ENCODE data around the gene CLCNKA. TPM values are rescaled to one million over a fixed set of nuclear protein-coding genes. Genes with fewer than 3 reads are reported as not detected.
"Not testable (repeated sequence)": the region's sequence is repeated elsewhere in the genome, so short reads cannot be mapped to it uniquely, and the experiment has no call there.

CLCNKA gene
- total RNA-seq, 5 donors from 2014 or later (not counting 1 experiment from before 2014, with no cell fraction given): not detected

GRCh38 chr1:16042096-16042495 lies 20.3 kb downstream of the CLCNKA start:
- Mint-ChIP-seq H3K36me3 (no peaks in the 10 kb centered on the region), H3K27me3 (peaks cover 2 to 3% of the 10 kb centered on the region in 2 donors), H3K4me3 (no peak overlapping the region), H3K9me3 (no peaks in the 10 kb centered on the region), H3K27ac (no peak overlapping the region), H3K4me1 (no peaks in the 10 kb centered on the region)
- ATAC-seq (replicated peaks in 1 of 4) (no peak), DNase-seq (no peak)
- no peak overlapping the region for H3K27ac ChIP-seq (ENCODE audit: low read length)
- POLR2A ChIA-PET: no interaction called here
- WGBS (ENCODE audit: insufficient coverage): 78% methylated on average over 5 of the region's 9 CpGs
- H3K27me3 ChIP-seq (replicated peaks in 1 of 2; ENCODE audit: control insufficient read depth in 2 of 2, extremely low read depth in 1 of 2, insufficient read depth in 2 of 2, low read length in 1 of 2): peaks cover 0 to 10% of the 10 kb centered on the region in 2 experiments
- no peaks in the 10 kb centered on the region for H3K36me3 ChIP-seq (ENCODE audit: control insufficient read depth in 2 of 2, extremely low read depth in 1 of 2, insufficient read depth in 1 of 2, low read length in 1 of 2)
- no peaks in the 10 kb centered on the region for H3K9me3 ChIP-seq
- no peaks in the 10 kb centered on the region for H3K4me1 ChIP-seq (ENCODE audit: control insufficient read depth in 1 of 2, extremely low read depth in 1 of 2, insufficient read depth in 2 of 2, low read length in 2 of 2)
- no peak overlapping the region for H3K4me3 ChIP-seq (ENCODE audit: control insufficient read depth in 1 of 2, extremely low read depth in 1 of 2, low read length in 1 of 2)
- CTCF ChIA-PET: interaction anchor here in 1 of 2 donors (0.6 kb wide), 1 partner anchor 35 kb away, joined by 3 read pairs; no protein-coding TSS in a partner anchor

DNA sequence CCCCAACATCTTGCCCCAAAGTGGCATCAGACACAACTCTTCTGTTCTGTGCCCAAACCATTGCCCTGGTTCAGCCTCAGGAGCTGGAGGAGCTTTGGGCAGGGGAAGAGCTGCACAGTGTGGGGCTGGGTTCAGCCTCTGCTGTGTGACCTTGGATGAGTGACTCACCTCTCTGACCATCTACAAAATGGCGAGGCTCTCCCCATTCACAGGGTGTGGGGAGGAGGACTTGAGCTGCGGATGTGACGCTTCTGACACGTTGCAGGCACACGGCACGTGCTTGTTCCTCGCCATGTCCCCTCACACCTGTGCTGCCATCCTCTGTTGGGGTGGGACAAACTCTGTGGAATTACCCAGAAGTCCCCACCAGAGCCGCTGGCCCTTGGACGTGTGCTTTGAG lies 20.8 kb downstream of the CLCNKA start:
- H3K9me3 Mint-ChIP-seq; H3K27me3 Mint-ChIP-seq; H3K4me3 Mint-ChIP-seq; H3K27ac Mint-ChIP-seq; ATAC-seq (replicated peaks in 1 of 4); CTCF ChIA-PET; POLR2A ChIA-PET; H3K9me3 ChIP-seq; H3K4me1 Mint-ChIP-seq; H3K4me1 ChIP-seq (ENCODE audit: control insufficient read depth in 1 of 2, extremely low read depth in 1 of 2, insufficient read depth in 2 of 2, low read length in 2 of 2); DNase-seq; H3K27ac ChIP-seq (ENCODE audit: low read length); H3K4me3 ChIP-seq (ENCODE audit: control insufficient read depth in 1 of 2, extremely low read depth in 1 of 2, low read length in 1 of 2); H3K36me3 Mint-ChIP-seq; H3K36me3 ChIP-seq (ENCODE audit: control insufficient read depth in 2 of 2, extremely low read depth in 1 of 2, insufficient read depth in 1 of 2, low read length in 1 of 2): not testable (repeated sequence)
- H3K27me3 ChIP-seq (replicated peaks in 1 of 2; ENCODE audit: control insufficient read depth in 2 of 2, extremely low read depth in 1 of 2, insufficient read depth in 2 of 2, low read length in 1 of 2): peaks cover 0 to 14% of the 10 kb centered on the region in 2 experiments
- no CpG with 5 or more reads among the region's 9 CpGs for WGBS (ENCODE audit: insufficient coverage)

GRCh38 chr1:16043521-16043920 lies 21.7 kb downstream of the CLCNKA start, which contains the start of gene CLCNKB:
CLCNKB (plus strand) TSS chr1:16043782; CDS start chr1:16044493, 711 bp downstream.
- ATAC-seq (replicated peaks in 1 of 4) (no peak), DNase-seq (no peak)
- WGBS (ENCODE audit: insufficient coverage): 72% methylated on average over 5 of the region's 7 CpGs
- ChIA-PET CTCF (interaction anchor here in 1 of 2 donors (0.6 kb wide), 1 partner anchor 228 kb away, joined by 6 read pairs; no protein-coding TSS in a partner anchor), POLR2A (no interaction called here)
- H3K4me1 ChIP-seq (ENCODE audit: control insufficient read depth in 1 of 2, extremely low read depth in 1 of 2, insufficient read depth in 2 of 2, low read length in 2 of 2): peaks cover under 1 to 2% of the 10 kb centered on the region in 2 experiments
- Mint-ChIP-seq H3K4me3 (no peak within 1 kb of the TSS), H3K27me3 (peaks cover 2 to 6% of the 10 kb centered on the region in 2 donors), H3K4me1 (peaks cover 0 to 2% (median 0%) of the 10 kb centered on the region in 3 donors), H3K9me3 (no peaks in the 10 kb centered on the region), H3K36me3 (no peaks in the 10 kb centered on the region), H3K27ac (no peak within 1 kb of the TSS)
- no peak within 1 kb of the TSS for H3K4me3 ChIP-seq (ENCODE audit: control insufficient read depth in 1 of 2, extremely low read depth in 1 of 2, low read length in 1 of 2)
- H3K9me3 ChIP-seq: no peaks in the 10 kb centered on the region
- H3K36me3 ChIP-seq (ENCODE audit: control insufficient read depth in 2 of 2, extremely low read depth in 1 of 2, insufficient read depth in 1 of 2, low read length in 1 of 2): no peaks in the 10 kb centered on the region
- peaks cover 0 to 22% of the 10 kb centered on the region in 2 experiments for H3K27me3 ChIP-seq (replicated peaks in 1 of 2; ENCODE audit: control insufficient read depth in 2 of 2, extremely low read depth in 1 of 2, insufficient read depth in 2 of 2, low read length in 1 of 2)
- H3K27ac ChIP-seq (ENCODE audit: low read length): no peak within 1 kb of the TSS

GRCh38 chr1:16043950-16044349 lies 22.1 kb downstream of the CLCNKA start:
- no peak overlapping the region for H3K27ac Mint-ChIP-seq
- peaks cover 0 to 2% (median 0%) of the 10 kb centered on the region in 3 donors for H3K4me1 Mint-ChIP-seq
- ATAC-seq (replicated peaks in 1 of 4) (no peak), DNase-seq (no peak)
- H3K36me3 Mint-ChIP-seq: no peaks in the 10 kb centered on the region
- H3K27ac ChIP-seq (ENCODE audit: low read length): no peak overlapping the region
- POLR2A ChIA-PET: no interaction called here
- no peaks in the 10 kb centered on the region for H3K9me3 ChIP-seq
- H3K4me3 ChIP-seq (ENCODE audit: control insufficient read depth in 1 of 2, extremely low read depth in 1 of 2, low read length in 1 of 2): no peak overlapping the region
- no peaks in the 10 kb centered on the region for H3K36me3 ChIP-seq (ENCODE audit: control insufficient read depth in 2 of 2, extremely low read depth in 1 of 2, insufficient read depth in 1 of 2, low read length in 1 of 2)
- H3K4me1 ChIP-seq (ENCODE audit: control insufficient read depth in 1 of 2, extremely low read depth in 1 of 2, insufficient read depth in 2 of 2, low read length in 2 of 2): peaks cover 2 to 6% of the 10 kb centered on the region in 2 experiments
- 70% methylated on average over 3 of the region's 5 CpGs for WGBS (ENCODE audit: insufficient coverage)
- CTCF ChIA-PET: interaction anchor here in 1 of 2 donors (0.6 kb wide), 1 partner anchor 229 kb away, joined by 6 read pairs; no protein-coding TSS in a partner anchor
- H3K9me3 Mint-ChIP-seq: no peaks in the 10 kb centered on the region
- H3K27me3 Mint-ChIP-seq: peaks cover 2 to 6% of the 10 kb centered on the region in 2 donors
- H3K4me3 Mint-ChIP-seq: no peak overlapping the region
- H3K27me3 ChIP-seq (replicated peaks in 1 of 2; ENCODE audit: control insufficient read depth in 2 of 2, extremely low read depth in 1 of 2, insufficient read depth in 2 of 2, low read length in 1 of 2): peaks cover 0 to 26% of the 10 kb centered on the region in 2 experiments

GRCh38 chr1:16046842-16047241 lies 25.0 kb downstream of the CLCNKA start:
- peaks cover 0 to 5% (median 2%) of the 10 kb centered on the region in 3 donors for H3K4me1 Mint-ChIP-seq
- Histone ChIP-seq H3K4me3 (ENCODE audit: control insufficient read depth in 1 of 2, extremely low read depth in 1 of 2, low read length in 1 of 2) (no peak overlapping the region), H3K27ac (ENCODE audit: low read length) (no peak overlapping the region), H3K27me3 (replicated peaks in 1 of 2; ENCODE audit: control insufficient read depth in 2 of 2, extremely low read depth in 1 of 2, insufficient read depth in 2 of 2, low read length in 1 of 2) (peaks cover 0 to 49% of the 10 kb centered on the region in 2 experiments), H3K4me1 (ENCODE audit: control insufficient read depth in 1 of 2, extremely low read depth in 1 of 2, insufficient read depth in 2 of 2, low read length in 2 of 2) (peaks cover 2 to 9% of the 10 kb centered on the region in 2 experiments), H3K36me3 (ENCODE audit: control insufficient read depth in 2 of 2, extremely low read depth in 1 of 2, insufficient read depth in 1 of 2, low read length in 1 of 2) (no peaks in the 10 kb centered on the region), H3K9me3 (no peaks in the 10 kb centered on the region)
- peak overlapping the region in 1 of 3 donors; percentile 67 for H3K4me3 Mint-ChIP-seq
- POLR2A ChIA-PET: no interaction called here
- no peak overlapping the region for H3K27ac Mint-ChIP-seq
- H3K9me3 Mint-ChIP-seq: no peaks in the 10 kb centered on the region
- DNase-seq: no peak
- H3K27me3 Mint-ChIP-seq: peaks cover 6 to 14% of the 10 kb centered on the region in 2 donors
- CTCF ChIA-PET: no interaction called here
- 75% methylated on average over 7 of the region's 7 CpGs for WGBS (ENCODE audit: insufficient coverage)
- H3K36me3 Mint-ChIP-seq: no peaks in the 10 kb centered on the region
- no peak for ATAC-seq (replicated peaks in 1 of 4)

- Mint-ChIP-seq H3K27ac (no peak overlapping the region), H3K4me3 (peak overlapping the region in 1 of 3 donors; percentile 67), H3K36me3 (no peaks in the 10 kb centered on the region), H3K9me3 (no peaks in the 10 kb centered on the region), H3K27me3 (peaks cover 6 to 14% of the 10 kb centered on the region in 2 donors), H3K4me1 (peaks cover 0 to 5% (median 2%) of the 10 kb centered on the region in 3 donors)
- 84% methylated on average over 8 of the region's 19 CpGs for WGBS (ENCODE audit: insufficient coverage)
- DNase-seq (no peak), ATAC-seq (replicated peaks in 1 of 4) (peak in 1 of 4 experiments; percentile 12)
- no peaks in the 10 kb centered on the region for H3K9me3 ChIP-seq
- POLR2A ChIA-PET: no interaction called here
- no peak overlapping the region for H3K27ac ChIP-seq (ENCODE audit: low read length)
- CTCF ChIA-PET: interaction anchor here (0.5 to 0.6 kb wide), 3 partner anchors 90 to 904 kb away, joined by 3 to 9 read pairs (median 4); no protein-coding TSS in a partner anchor
- no peak overlapping the region for H3K4me3 ChIP-seq (ENCODE audit: control insufficient read depth in 1 of 2, extremely low read depth in 1 of 2, low read length in 1 of 2)
- H3K4me1 ChIP-seq (ENCODE audit: control insufficient read depth in 1 of 2, extremely low read depth in 1 of 2, insufficient read depth in 2 of 2, low read length in 2 of 2): peaks cover 2 to 9% of the 10 kb centered on the region in 2 experiments
- H3K36me3 ChIP-seq (ENCODE audit: control insufficient read depth in 2 of 2, extremely low read depth in 1 of 2, insufficient read depth in 1 of 2, low read length in 1 of 2): no peaks in the 10 kb centered on the region
- H3K27me3 ChIP-seq (replicated peaks in 1 of 2; ENCODE audit: control insufficient read depth in 2 of 2, extremely low read depth in 1 of 2, insufficient read depth in 2 of 2, low read length in 1 of 2): peaks cover 0 to 46% of the 10 kb centered on the region in 2 experiments
Measured at GRCh38 chr1:16047791-16048475, 26.1 kb downstream of the CLCNKA start.
